Ovary (tissue), 3 donors: ENCODE results near the gene PHF21A.

ENCODE experiments used
- CTCF ChIP-seq, 3 donors: fragments of 450-650 bp in 2 of 3; fragments of 200-600 bp in 1 of 3; IDR thresholded peaks; one replicate each; pipeline versions ENCODE4 v1.5.1 to v1.8.0; 2016 to 2022; ENCODE audit warnings: antibody characterized with exemption in 3 of 3, mild to moderate bottlenecking in 1 of 3
- POLR2A ChIP-seq: fragments of 450-650 bp; IDR thresholded peaks from one replicate; pipeline ENCODE4 v1.6.1; 2017; ENCODE audit warnings: antibody characterized with exemption, mild to moderate bottlenecking, moderate library complexity
- donor health status: DM: no; HTN: no; CAD: no.

GRCh38 chr11:45934580-45935318 is 186.5 kb downstream of the PHF21A start:
- no peak for TF ChIP-seq CTCF (IDR thresholded peaks at IDR 0.05)
- TF ChIP-seq POLR2A = no peak
